Prostate gland (tissue), 2 donors: ENCODE data around the gene MCC. TPM values are rescaled to one million over a fixed set of nuclear protein-coding genes. Genes with fewer than 3 reads are reported as not detected.

ENCODE experiments used
- DNase-seq: peaks from one replicate; pipeline ENCODE4 v3.0.0-alpha.2; 2019; ENCODE audit warnings: low spot score
- H3K27ac ChIP-seq, 2 donors: fragments of 200-600 bp; sonication (generic); 2 replicates each; pipeline ENCODE4 v1.5.1; 2017 to 2019
- H3K27me3 ChIP-seq: fragments of 200-600 bp; sonication (generic); replicated peaks from 2 replicates; pipeline ENCODE4 v1.5.1; 2019; ENCODE audit not compliant: insufficient read depth
- H3K36me3 ChIP-seq, 2 donors: fragments of 200-600 bp; sonication (generic); 1 replicate in 1 of 2; 2 replicates in 1 of 2; pipeline versions ENCODE4 v1.5.1 to v1.8.1; 2017 to 2019
- H3K4me1 ChIP-seq: fragments of 200-600 bp; sonication (generic); replicated peaks from 2 replicates; pipeline ENCODE4 v1.5.1; 2019
- H3K4me3 ChIP-seq, 2 donors: fragments of 200-600 bp; sonication (generic); 2 replicates each; pipeline ENCODE4 v1.5.1; 2017 to 2019
- H3K9me3 ChIP-seq: fragments of 200-600 bp; sonication (generic); 2 replicates; pipeline ENCODE4 v1.5.1; 2017
- CTCF ChIP-seq, 4 experiments: fragments of 200-600 bp in 2 of 4; fragments of 450-650 bp in 2 of 4; sonication (generic) in 2 of 4; IDR thresholded peaks; 1 replicate in 3 of 4; 2 replicates in 1 of 4; pipeline ENCODE4 v1.5.1; 2016 to 2019; ENCODE audit warnings: antibody characterized with exemption in 4 of 4, mild to moderate bottlenecking in 2 of 4, moderate library complexity in 2 of 4
- POLR2A ChIP-seq: fragments of 450-650 bp; IDR thresholded peaks from one replicate; pipeline ENCODE4 v1.6.1; 2016; ENCODE audit warnings: antibody characterized with exemption, mild to moderate bottlenecking
- POLR2AphosphoS5 ChIP-seq: sonication (generic); formaldehyde crosslinking; IDR thresholded peaks from one replicate; pipeline ENCODE4 v1.6.1; 2017; ENCODE audit warnings: antibody characterized with exemption
- WGBS: methylation state at CpG from one replicate; pipeline ENCODE4 v1.1.5; 2018; 5-methylcytosine and 5-hydroxymethylcytosine counted together
- intact Hi-C: fragments of 100-400 bp; cut with DNase I; formaldehyde crosslinking; loops from one replicate; pipeline ENCODE4 v1.14.2; 2022
- total RNA-seq, 2 donors: library from RNA; depleted of rRNA; stranded (reverse); fragments of >200 nt; gene quantifications; one replicate each; pipeline ENCODE4 v1.1.0, GENCODE V29; 2016

MCC gene
- total RNA-seq, 2 donors from 2014 or later = 41.5 to 54.1 TPM

- Histone ChIP-seq H3K27me3 (no peaks in the 10 kb centered on the region), H3K4me3 (no peak overlapping the region), H3K27ac (no peak overlapping the region), H3K4me1 (no peaks in the 10 kb centered on the region), H3K9me3 (no peaks in the 10 kb centered on the region), H3K36me3 (no peaks in the 10 kb centered on the region)
- DNase-seq = no peak
- intact Hi-C loops = no loop called here
- TF ChIP-seq POLR2A (no peak), POLR2AphosphoS5 (no peak), CTCF (IDR thresholded peaks at IDR 0.05) (no peak)
- 69% methylated on average over 1 of the region's 1 CpG for WGBS
Observed at GRCh38 chr5:113495422-113495841, 7.2 kb upstream of the MCC start.

- no peaks in the 10 kb centered on the region for H3K27me3 ChIP-seq
- H3K4me1 ChIP-seq = no peaks in the 10 kb centered on the region
- intact Hi-C loops = no loop called here
- no peaks in the 10 kb centered on the region for H3K36me3 ChIP-seq
- TF ChIP-seq POLR2A (no peak), POLR2AphosphoS5 (no peak), CTCF (IDR thresholded peaks at IDR 0.05) (no peak)
- no peak for DNase-seq
- 93% methylated on average over 1 of the region's 1 CpG for WGBS
- no peaks in the 10 kb centered on the region for H3K9me3 ChIP-seq
- no peak overlapping the region for H3K4me3 ChIP-seq
- H3K27ac ChIP-seq = no peak overlapping the region
Observed at GRCh38 chr5:113493446-113493845, 5.2 kb upstream of the MCC start.

GRCh38 chr5:113491022-113491421 lies 2.8 kb upstream of the MCC start:
- no peak for TF ChIP-seq CTCF (IDR thresholded peaks at IDR 0.05)
- TF ChIP-seq POLR2AphosphoS5 = no peak
- no peak for TF ChIP-seq POLR2A
- Histone ChIP-seq H3K4me1 (no peaks in the 10 kb centered on the region), H3K27me3 (no peaks in the 10 kb centered on the region), H3K4me3 (no peak overlapping the region), H3K36me3 (no peaks in the 10 kb centered on the region), H3K27ac (no peak overlapping the region), H3K9me3 (no peaks in the 10 kb centered on the region)
- DNase-seq = no peak
- 91% methylated on average over 2 of the region's 2 CpGs for WGBS
- intact Hi-C loops = no loop called here

- H3K27ac ChIP-seq = no peak overlapping the region
- intact Hi-C loops = no loop called here
Observed at GRCh38 chr5:113490317-113490716, 2.1 kb upstream of the MCC start.

More at GRCh38 chr5:113490317-113490716, 2.1 kb upstream of the MCC start:
- WGBS = 97% methylated on average over 3 of the region's 3 CpGs
- Histone ChIP-seq H3K4me3 (no peak overlapping the region), H3K4me1 (no peaks in the 10 kb centered on the region), H3K27me3 (no peaks in the 10 kb centered on the region), H3K9me3 (no peaks in the 10 kb centered on the region), H3K36me3 (no peaks in the 10 kb centered on the region)
- TF ChIP-seq POLR2AphosphoS5 = no peak
- TF ChIP-seq POLR2A = no peak
- no peak for TF ChIP-seq CTCF (IDR thresholded peaks at IDR 0.05)
- DNase-seq = no peak
